ENCODE measurements around the gene SUPT6H. TPM values are rescaled to one million over a fixed set of nuclear protein-coding genes. Genes with fewer than 3 reads are reported as not detected.

Gene SUPT6H
- total and polyA plus RNA-seq, 9 of the 15 experiments (the other 6 are each of a cell fraction or from before 2014, with no cell fraction given) = 1.7 to 77.7 (median 49.2) TPM

DNA sequence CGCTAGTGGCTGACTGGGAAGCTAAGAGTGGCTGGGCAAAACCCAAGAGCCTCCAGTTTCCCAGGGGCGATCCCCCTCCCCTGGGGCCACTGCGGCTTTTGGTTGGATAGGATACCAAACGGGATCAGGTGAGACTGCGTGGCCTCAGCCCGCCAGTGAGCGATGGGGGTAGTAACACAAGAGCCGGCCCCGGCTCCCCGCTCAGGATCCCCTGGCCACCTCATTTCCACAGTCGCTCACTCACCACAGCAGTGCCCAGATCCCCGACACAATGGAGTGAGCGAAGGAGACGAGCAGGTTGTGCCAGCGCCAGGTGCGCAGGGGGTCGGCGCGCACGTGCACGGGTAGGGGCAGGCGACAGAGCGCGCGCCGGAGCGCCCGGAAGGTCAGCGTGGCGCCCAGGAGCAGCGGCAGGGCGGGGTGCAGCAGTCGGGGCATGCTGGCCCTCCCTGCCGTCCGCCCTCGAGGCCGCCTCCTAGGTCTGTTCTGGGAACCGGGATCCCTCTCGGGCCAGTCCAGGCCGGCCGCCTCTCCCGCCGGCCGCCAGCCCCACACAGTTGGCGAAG, 63.7 kb downstream of the SUPT6H start (continued):
- TF ChIP-seq KAT8 (IDR thresholded peaks at IDR 0.05; ENCODE audit: low read depth) (no peak), POLR2B (IDR thresholded peaks at IDR 0.05; ENCODE audit: low read depth, partially characterized antibody) (peak; percentile 11), BCL6 (CRISPR knock-in tag; IDR thresholded peaks at IDR 0.05) (no peak), BRF1 (IDR thresholded peaks at IDR 0.05; ENCODE audit: borderline replicate concordance, extremely low read depth, insufficient read length) (no peak), GTF2A2 (tag; IDR thresholded peaks at IDR 0.05) (no peak), ELF4 (CRISPR knock-in tag; IDR thresholded peaks at IDR 0.05) (no peak), RBBP5 (IDR thresholded peaks at IDR 0.05; ENCODE audit: borderline replicate concordance, insufficient read depth, low read length, poor library complexity, severe bottlenecking) (peak; percentile 88), HDGF (IDR thresholded peaks at IDR 0.05) (no peak), SIN3A (IDR thresholded peaks at IDR 0.05; ENCODE audit: borderline replicate concordance in 2 of 2, control insufficient read depth in 1 of 2, low read depth in 2 of 2, low read length in 2 of 2) (no peak; a peak in 2 of 4 replicates), RBM15 (IDR thresholded peaks at IDR 0.05; ENCODE audit: insufficient read depth, low read length) (no peak), POLR2AphosphoS2 (IDR thresholded peaks at IDR 0.05; ENCODE audit: low read length) (no peak), ZNF197 (CRISPR knock-in tag; IDR thresholded peaks at IDR 0.05; ENCODE audit: low read depth) (no peak)
- TF ChIP-seq, protein P1, sequence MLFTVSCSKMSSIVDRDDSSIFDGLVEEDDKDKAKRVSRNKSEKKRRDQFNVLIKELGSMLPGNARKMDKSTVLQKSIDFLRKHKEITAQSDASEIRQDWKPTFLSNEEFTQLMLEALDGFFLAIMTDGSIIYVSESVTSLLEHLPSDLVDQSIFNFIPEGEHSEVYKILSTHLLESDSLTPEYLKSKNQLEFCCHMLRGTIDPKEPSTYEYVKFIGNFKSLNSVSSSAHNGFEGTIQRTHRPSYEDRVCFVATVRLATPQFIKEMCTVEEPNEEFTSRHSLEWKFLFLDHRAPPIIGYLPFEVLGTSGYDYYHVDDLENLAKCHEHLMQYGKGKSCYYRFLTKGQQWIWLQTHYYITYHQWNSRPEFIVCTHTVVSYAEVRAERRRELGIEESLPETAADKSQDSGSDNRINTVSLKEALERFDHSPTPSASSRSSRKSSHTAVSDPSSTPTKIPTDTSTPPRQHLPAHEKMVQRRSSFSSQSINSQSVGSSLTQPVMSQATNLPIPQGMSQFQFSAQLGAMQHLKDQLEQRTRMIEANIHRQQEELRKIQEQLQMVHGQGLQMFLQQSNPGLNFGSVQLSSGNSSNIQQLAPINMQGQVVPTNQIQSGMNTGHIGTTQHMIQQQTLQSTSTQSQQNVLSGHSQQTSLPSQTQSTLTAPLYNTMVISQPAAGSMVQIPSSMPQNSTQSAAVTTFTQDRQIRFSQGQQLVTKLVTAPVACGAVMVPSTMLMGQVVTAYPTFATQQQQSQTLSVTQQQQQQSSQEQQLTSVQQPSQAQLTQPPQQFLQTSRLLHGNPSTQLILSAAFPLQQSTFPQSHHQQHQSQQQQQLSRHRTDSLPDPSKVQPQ (CRISPR knock-in tag; IDR thresholded peaks at IDR 0.05; ENCODE audit: borderline replicate concordance) = no peak
- TF ChIP-seq, protein P2, sequence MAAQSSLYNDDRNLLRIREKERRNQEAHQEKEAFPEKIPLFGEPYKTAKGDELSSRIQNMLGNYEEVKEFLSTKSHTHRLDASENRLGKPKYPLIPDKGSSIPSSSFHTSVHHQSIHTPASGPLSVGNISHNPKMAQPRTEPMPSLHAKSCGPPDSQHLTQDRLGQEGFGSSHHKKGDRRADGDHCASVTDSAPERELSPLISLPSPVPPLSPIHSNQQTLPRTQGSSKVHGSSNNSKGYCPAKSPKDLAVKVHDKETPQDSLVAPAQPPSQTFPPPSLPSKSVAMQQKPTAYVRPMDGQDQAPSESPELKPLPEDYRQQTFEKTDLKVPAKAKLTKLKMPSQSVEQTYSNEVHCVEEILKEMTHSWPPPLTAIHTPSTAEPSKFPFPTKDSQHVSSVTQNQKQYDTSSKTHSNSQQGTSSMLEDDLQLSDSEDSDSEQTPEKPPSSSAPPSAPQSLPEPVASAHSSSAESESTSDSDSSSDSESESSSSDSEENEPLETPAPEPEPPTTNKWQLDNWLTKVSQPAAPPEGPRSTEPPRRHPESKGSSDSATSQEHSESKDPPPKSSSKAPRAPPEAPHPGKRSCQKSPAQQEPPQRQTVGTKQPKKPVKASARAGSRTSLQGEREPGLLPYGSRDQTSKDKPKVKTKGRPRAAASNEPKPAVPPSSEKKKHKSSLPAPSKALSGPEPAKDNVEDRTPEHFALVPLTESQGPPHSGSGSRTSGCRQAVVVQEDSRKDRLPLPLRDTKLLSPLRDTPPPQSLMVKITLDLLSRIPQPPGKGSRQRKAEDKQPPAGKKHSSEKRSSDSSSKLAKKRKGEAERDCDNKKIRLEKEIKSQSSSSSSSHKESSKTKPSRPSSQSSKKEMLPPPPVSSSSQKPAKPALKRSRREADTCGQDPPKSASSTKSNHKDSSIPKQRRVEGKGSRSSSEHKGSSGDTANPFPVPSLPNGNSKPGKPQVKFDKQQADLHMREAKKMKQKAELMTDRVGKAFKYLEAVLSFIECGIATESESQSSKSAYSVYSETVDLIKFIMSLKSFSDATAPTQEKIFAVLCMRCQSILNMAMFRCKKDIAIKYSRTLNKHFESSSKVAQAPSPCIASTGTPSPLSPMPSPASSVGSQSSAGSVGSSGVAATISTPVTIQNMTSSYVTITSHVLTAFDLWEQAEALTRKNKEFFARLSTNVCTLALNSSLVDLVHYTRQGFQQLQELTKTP (IDR thresholded peaks at IDR 0.05; ENCODE audit: low read depth in 1 of 2, partially characterized antibody in 2 of 2) = no peak
- TF ChIP-seq, protein P3, sequence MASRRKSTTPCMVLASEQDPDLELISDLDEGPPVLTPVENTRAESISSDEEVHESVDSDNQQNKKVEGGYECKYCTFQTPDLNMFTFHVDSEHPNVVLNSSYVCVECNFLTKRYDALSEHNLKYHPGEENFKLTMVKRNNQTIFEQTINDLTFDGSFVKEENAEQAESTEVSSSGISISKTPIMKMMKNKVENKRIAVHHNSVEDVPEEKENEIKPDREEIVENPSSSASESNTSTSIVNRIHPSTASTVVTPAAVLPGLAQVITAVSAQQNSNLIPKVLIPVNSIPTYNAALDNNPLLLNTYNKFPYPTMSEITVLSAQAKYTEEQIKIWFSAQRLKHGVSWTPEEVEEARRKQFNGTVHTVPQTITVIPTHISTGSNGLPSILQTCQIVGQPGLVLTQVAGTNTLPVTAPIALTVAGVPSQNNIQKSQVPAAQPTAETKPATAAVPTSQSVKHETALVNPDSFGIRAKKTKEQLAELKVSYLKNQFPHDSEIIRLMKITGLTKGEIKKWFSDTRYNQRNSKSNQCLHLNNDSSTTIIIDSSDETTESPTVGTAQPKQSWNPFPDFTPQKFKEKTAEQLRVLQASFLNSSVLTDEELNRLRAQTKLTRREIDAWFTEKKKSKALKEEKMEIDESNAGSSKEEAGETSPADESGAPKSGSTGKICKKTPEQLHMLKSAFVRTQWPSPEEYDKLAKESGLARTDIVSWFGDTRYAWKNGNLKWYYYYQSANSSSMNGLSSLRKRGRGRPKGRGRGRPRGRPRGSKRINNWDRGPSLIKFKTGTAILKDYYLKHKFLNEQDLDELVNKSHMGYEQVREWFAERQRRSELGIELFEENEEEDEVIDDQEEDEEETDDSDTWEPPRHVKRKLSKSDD (conservative IDR thresholded peaks at IDR 0.05; ENCODE audit: low read length) = no peak
- TF ChIP-seq, protein P4, sequence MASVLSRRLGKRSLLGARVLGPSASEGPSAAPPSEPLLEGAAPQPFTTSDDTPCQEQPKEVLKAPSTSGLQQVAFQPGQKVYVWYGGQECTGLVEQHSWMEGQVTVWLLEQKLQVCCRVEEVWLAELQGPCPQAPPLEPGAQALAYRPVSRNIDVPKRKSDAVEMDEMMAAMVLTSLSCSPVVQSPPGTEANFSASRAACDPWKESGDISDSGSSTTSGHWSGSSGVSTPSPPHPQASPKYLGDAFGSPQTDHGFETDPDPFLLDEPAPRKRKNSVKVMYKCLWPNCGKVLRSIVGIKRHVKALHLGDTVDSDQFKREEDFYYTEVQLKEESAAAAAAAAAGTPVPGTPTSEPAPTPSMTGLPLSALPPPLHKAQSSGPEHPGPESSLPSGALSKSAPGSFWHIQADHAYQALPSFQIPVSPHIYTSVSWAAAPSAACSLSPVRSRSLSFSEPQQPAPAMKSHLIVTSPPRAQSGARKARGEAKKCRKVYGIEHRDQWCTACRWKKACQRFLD (CRISPR knock-in tag; IDR thresholded peaks at IDR 0.05) = no peak

All from K562 (cell line).